Keratinocyte (primary cell): ENCODE measurements around the gene KIF16B. TPM values are rescaled to one million over a fixed set of nuclear protein-coding genes. Genes with fewer than 3 reads are reported as not detected.

Source experiments
- DNase-seq: peaks from one replicate; pipeline ENCODE4 v3.0.0-alpha.2; 2011; ENCODE audit warnings: low read depth, missing footprints, low spot score
- FAIRE-seq: peaks from 2 replicates; lab custom pipeline; 2011; peaks lifted over from hg19 to GRCh38; lab: Jason Lieb, UNC
- H2AFZ ChIP-seq: 2 replicates; pipeline ENCODE4 v1.6.0; 2012; ENCODE audit warnings: low read length, control low read depth, inconsistent platforms; ENCODE audit not compliant: control insufficient read depth
- H3K27ac ChIP-seq: 2 replicates; pipeline ENCODE4 v1.5.1; 2011; ENCODE audit warnings: low read length; ENCODE audit not compliant: control insufficient read depth, insufficient read depth
- H3K27me3 ChIP-seq: 3 replicates; pipeline ENCODE4 v1.6.0; 2011; ENCODE audit warnings: low read length; ENCODE audit not compliant: control insufficient read depth, insufficient read depth; ENCODE audit errors: extremely low read depth
- H3K36me3 ChIP-seq, 2 experiments: 2 replicates in 1 of 2; 3 replicates in 1 of 2; pipeline ENCODE4 v1.5.1; 2011; ENCODE audit warnings: low read length in 2 of 2, mild to moderate bottlenecking in 1 of 2; ENCODE audit not compliant: control insufficient read depth in 2 of 2, insufficient read depth in 2 of 2; ENCODE audit errors: extremely low read depth in 1 of 2
- H3K4me1 ChIP-seq: 3 replicates; pipeline ENCODE4 v1.5.1; 2011; ENCODE audit warnings: low read length; ENCODE audit not compliant: control insufficient read depth, insufficient read depth; ENCODE audit errors: extremely low read depth
- H3K4me2 ChIP-seq: 3 replicates; pipeline ENCODE4 v1.6.0; 2011; ENCODE audit warnings: low read depth, low read length; ENCODE audit not compliant: control insufficient read depth, insufficient read depth; ENCODE audit errors: extremely low read depth
- H3K4me3 ChIP-seq, 3 experiments: fragments of 200-600 bp in 1 of 3; sonication (generic) in 1 of 3; 2 replicates in 2 of 3; 3 replicates in 1 of 3; pipeline ENCODE4 v1.5.1; 2011 to 2016; ENCODE audit warnings: low read length in 3 of 3, mild to moderate bottlenecking in 3 of 3, control low read depth in 2 of 3, inconsistent platforms in 1 of 3, low read depth in 1 of 3, mixed read lengths in 1 of 3, mixed run types in 1 of 3, moderate library complexity in 1 of 3; ENCODE audit not compliant: control insufficient read depth in 2 of 3, insufficient read depth in 2 of 3; ENCODE audit errors: extremely low read depth in 1 of 3
- H3K79me2 ChIP-seq: 2 replicates; pipeline ENCODE4 v1.6.0; 2012; ENCODE audit warnings: low read length; ENCODE audit not compliant: control insufficient read depth, insufficient read depth
- H3K9ac ChIP-seq: 3 replicates; pipeline ENCODE4 v1.6.0; 2011; ENCODE audit warnings: low read length; ENCODE audit not compliant: control insufficient read depth, insufficient read depth; ENCODE audit errors: extremely low read depth
- H3K9me1 ChIP-seq: 3 replicates; pipeline ENCODE4 v1.6.0; 2011; ENCODE audit warnings: low read length; ENCODE audit not compliant: control insufficient read depth, insufficient read depth; ENCODE audit errors: extremely low read depth
- H3K9me3 ChIP-seq: 2 replicates; pipeline ENCODE4 v1.5.1; 2012; ENCODE audit warnings: low read depth, low read length; ENCODE audit not compliant: control insufficient read depth
- H4K20me1 ChIP-seq: 3 replicates; pipeline ENCODE4 v1.6.0; 2011; ENCODE audit warnings: low read length; ENCODE audit not compliant: control insufficient read depth, insufficient read depth; ENCODE audit errors: extremely low read depth
- CTCF ChIP-seq, 3 experiments: IDR thresholded peaks in 1 of 3; conservative IDR thresholded peaks in 1 of 3; optimal IDR thresholded peaks in 1 of 3; 2 replicates in 2 of 3; 3 replicates in 1 of 3; pipeline versions ENCODE3 to v1.5.1; 2011; ENCODE audit warnings: low read length in 3 of 3, mild to moderate bottlenecking in 3 of 3, moderate library complexity in 2 of 3, control low read depth in 1 of 3, inconsistent platforms in 1 of 3; ENCODE audit not compliant: insufficient read depth in 2 of 3; ENCODE audit errors: extremely low read depth in 1 of 3
- EZH2 ChIP-seq: IDR thresholded peaks from one replicate; pipeline ENCODE4 v1.6.1; 2012; ENCODE audit warnings: inconsistent platforms, mild to moderate bottlenecking, low read length, moderate library complexity
- dilution Hi-C: fragments of 300-500 bp; cut with MboI; formaldehyde crosslinking; loops from one replicate; pipeline ENCODE4 v1.7.0; 2020; ENCODE audit warnings: low sequenced_read_pairs; ENCODE audit not compliant: extremely low pct_ligation_motif_present
- polyA plus RNA-seq, 5 experiments: library from polyadenylated mRNA; depleted of rRNA in 3 of 5; stranded (reverse) in 3 of 5; stranded (forward) in 1 of 5; unstranded in 1 of 5; fragments of >200 nt; gene quantifications; 1 replicate in 1 of 5; 2 replicates in 3 of 5; 3 replicates in 1 of 5; pipeline versions ENCODE4 v1.2.1 to v1.2.3, GENCODE V29; 2011 to 2012; ENCODE audit warnings: missing spikeins in 2 of 5, low read depth in 1 of 5, low replicate concordance in 1 of 5

KIF16B gene
- polyA plus RNA-seq, 1 donor (not counting 4 experiments of a cell fraction or from before 2014, with no cell fraction given), result 16.1 TPM

GRCh38 chr20:16408981-16409380, 164.3 kb downstream of the KIF16B start:
- dilution Hi-C loops, result no loop called here
- Histone ChIP-seq H3K27me3 (no peaks in the 10 kb centered on the region), H4K20me1 (no peaks in the 10 kb centered on the region), H2AFZ (no peak overlapping the region), H3K9me3 (no peaks in the 10 kb centered on the region), H3K9me1 (no peaks in the 10 kb centered on the region), H3K27ac (no peak overlapping the region), H3K36me3 (peaks cover 13 to 14% of the 10 kb centered on the region in 2 experiments), H3K4me3 (no peak overlapping the region), H3K79me2 (no peaks in the 10 kb centered on the region), H3K4me2 (no peak overlapping the region), H3K9ac (no peak overlapping the region), H3K4me1 (no peaks in the 10 kb centered on the region)
- DNase-seq (no peak), FAIRE-seq (no peak)
- TF ChIP-seq CTCF (optimal IDR thresholded peaks at IDR 0.05 in 1 of 3, IDR thresholded peaks at IDR 0.05 in 1 of 3, conservative IDR thresholded peaks at IDR 0.05 in 1 of 3; ENCODE audit: extremely low read depth in 1 of 3, insufficient read depth in 2 of 3, low read length in 3 of 3), result no peak
- TF ChIP-seq EZH2, result no peak

GRCh38 chr20:16407251-16408067, 165.8 kb downstream of the KIF16B start:
- Histone ChIP-seq H3K9ac (no peak overlapping the region), H3K4me2 (no peak overlapping the region), H3K9me1 (no peaks in the 10 kb centered on the region), H3K36me3 (peaks cover 13 to 14% of the 10 kb centered on the region in 2 experiments), H2AFZ (no peak overlapping the region), H3K9me3 (no peaks in the 10 kb centered on the region), H3K27me3 (no peaks in the 10 kb centered on the region), H3K4me1 (no peaks in the 10 kb centered on the region), H3K27ac (no peak overlapping the region), H3K4me3 (no peak overlapping the region), H4K20me1 (no peaks in the 10 kb centered on the region), H3K79me2 (no peaks in the 10 kb centered on the region)
- TF ChIP-seq EZH2 (no peak), CTCF (optimal IDR thresholded peaks at IDR 0.05 in 1 of 3, IDR thresholded peaks at IDR 0.05 in 1 of 3, conservative IDR thresholded peaks at IDR 0.05 in 1 of 3; ENCODE audit: extremely low read depth in 1 of 3, insufficient read depth in 2 of 3, low read length in 3 of 3) (no peak)
- dilution Hi-C loops, result no loop called here
- FAIRE-seq (no peak), DNase-seq (no peak)
